Naive thymus-derived CD4-positive, alpha-beta T cell (primary cell): Measurements from ENCODE around the gene CRYBA4. TPM values are rescaled to one million over a fixed set of nuclear protein-coding genes. Genes with fewer than 3 reads are reported as not detected.

Experiments
- ATAC-seq: fragments of 150-1000 bp; cut with Tn5 transposase; 2 replicates; pipeline ENCODE4 v1.10.0; 2021; ENCODE audit warnings: mild to moderate bottlenecking, moderate library complexity
- CTCF ChIA-PET: fragments of 350-600 bp; sonication (Branson Sonifier 250); formaldehyde crosslinking; loops from one replicate; lab custom pipeline; 2021; ENCODE audit warnings: antibody characterized with exemption; lab: Charles Lee
- POLR2A ChIA-PET: fragments of 350-600 bp; sonication (Branson Sonifier 250); formaldehyde crosslinking; loops from one replicate; lab custom pipeline; 2021; ENCODE audit warnings: antibody characterized with exemption, inconsistent platforms; lab: Charles Lee
- DNase-seq, 9 donors: peaks; one replicate each; pipeline versions ENCODE4 v3.0.0 to v3.0.0-alpha.2; 2020 to 2022; ENCODE audit warnings: mixed read lengths in 1 of 9
- H3K27ac ChIP-seq: one replicate; pipeline ENCODE4 v1.7.0; 2013; ENCODE audit warnings: mild to moderate bottlenecking, low read depth, low read length, moderate library complexity
- H3K27me3 ChIP-seq, 2 donors: one replicate each; pipeline ENCODE4 v1.7.0; 2013; ENCODE audit warnings: low read length in 2 of 2, mild to moderate bottlenecking in 2 of 2, moderate library complexity in 2 of 2; ENCODE audit not compliant: control insufficient read depth in 2 of 2, insufficient read depth in 2 of 2
- H3K36me3 ChIP-seq, 3 experiments: 1 replicate in 2 of 3; 2 replicates in 1 of 3; pipeline ENCODE4 v1.7.0; 2013; ENCODE audit warnings: low read length in 3 of 3, mild to moderate bottlenecking in 3 of 3, moderate library complexity in 1 of 3; ENCODE audit not compliant: insufficient read depth in 3 of 3, control insufficient read depth in 2 of 3
- H3K4me1 ChIP-seq, 2 donors: one replicate each; pipeline ENCODE4 v1.7.0; 2013; ENCODE audit warnings: low read length in 2 of 2, mild to moderate bottlenecking in 2 of 2, moderate library complexity in 1 of 2; ENCODE audit not compliant: control insufficient read depth in 2 of 2, insufficient read depth in 2 of 2
- H3K4me3 ChIP-seq: 2 replicates; pipeline ENCODE4 v1.7.0; 2013; ENCODE audit warnings: mild to moderate bottlenecking, low read length
- H3K9me3 ChIP-seq, 3 experiments: 1 replicate in 2 of 3; 2 replicates in 1 of 3; pipeline ENCODE4 v1.7.0; 2013; ENCODE audit warnings: low read length in 3 of 3; ENCODE audit not compliant: control insufficient read depth in 2 of 3
- H3K27ac Mint-ChIP-seq, 9 donors: one replicate each; pipeline ENCODE4 v1.8.0; 2020 to 2022; ENCODE audit warnings: mixed read lengths in 9 of 9, mild to moderate bottlenecking in 8 of 9, moderate library complexity in 5 of 9, inconsistent platforms in 2 of 9
- H3K27me3 Mint-ChIP-seq, 5 donors: one replicate each; pipeline ENCODE4 v1.8.0; 2021 to 2022; ENCODE audit warnings: mixed read lengths in 5 of 5, mild to moderate bottlenecking in 1 of 5
- H3K36me3 Mint-ChIP-seq, 5 donors: one replicate each; pipeline ENCODE4 v1.8.0; 2020 to 2022; ENCODE audit warnings: mixed read lengths in 5 of 5, mild to moderate bottlenecking in 3 of 5, inconsistent platforms in 1 of 5
- H3K4me1 Mint-ChIP-seq, 7 donors: one replicate each; pipeline ENCODE4 v1.8.0; 2020 to 2022; ENCODE audit warnings: mixed read lengths in 7 of 7, mild to moderate bottlenecking in 3 of 7, inconsistent platforms in 1 of 7
- H3K4me3 Mint-ChIP-seq, 10 donors: one replicate each; pipeline ENCODE4 v1.8.0; 2020 to 2022; ENCODE audit warnings: mild to moderate bottlenecking in 10 of 10, mixed read lengths in 10 of 10, moderate library complexity in 6 of 10, inconsistent platforms in 2 of 10
- H3K9me3 Mint-ChIP-seq, 11 donors: one replicate each; pipeline ENCODE4 v1.8.0; 2020 to 2022; ENCODE audit warnings: mixed read lengths in 11 of 11, mild to moderate bottlenecking in 4 of 11, inconsistent platforms in 1 of 11, moderate library complexity in 1 of 11
- intact Hi-C, 2 donors: fragments of 100-400 bp; cut with micrococcal nuclease; formaldehyde crosslinking; loops; one replicate each; pipeline ENCODE4 v1.15.1; 2023
- polyA plus RNA-seq, 2 donors: library from polyadenylated mRNA; unstranded; fragments of 300-500 nt; fragmentation: Illumina TruSeq; gene quantifications; one replicate each; pipeline ENCODE4 v1.2.3, GENCODE V29; 2021
- total RNA-seq, 6 experiments: library from RNA in 5 of 6; stranded (reverse) in 5 of 6; gene quantifications; 1 replicate in 5 of 6; 2 replicates in 1 of 6; pipeline ENCODE4 v1.2.3 and lab custom pipeline; 2021 to 2026

The CRYBA4 gene
- total and polyA plus RNA-seq, 7 experiments from 2014 or later: not detected

DNA sequence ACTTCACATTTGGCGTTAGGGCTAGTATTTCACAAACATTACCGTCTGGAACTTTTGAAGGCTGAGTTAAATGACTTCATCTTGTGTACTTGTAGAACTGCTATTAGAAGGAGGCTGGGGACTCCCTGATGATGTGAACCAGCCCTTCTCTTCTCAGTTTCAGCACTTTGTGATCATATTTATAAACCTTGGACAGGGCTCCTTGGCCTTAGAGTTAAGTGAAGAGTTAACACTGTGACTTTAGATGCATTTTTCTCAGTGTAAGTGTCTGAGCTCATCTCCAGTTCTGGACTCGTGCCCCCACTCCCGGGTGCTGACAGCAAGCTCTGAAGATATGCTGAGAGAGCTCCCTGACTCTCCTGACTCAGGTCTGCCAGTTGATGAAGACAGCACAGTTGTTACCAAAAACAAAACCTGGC lies 44.1 kb downstream of the CRYBA4 start:
- peak overlapping the region in 1 of 10 donors; percentile 83 for H3K4me3 Mint-ChIP-seq
- Histone ChIP-seq H3K4me1 (peaks cover 22 to 34% of the 10 kb centered on the region in 2 donors), H3K9me3 (no peaks in the 10 kb centered on the region), H3K4me3 (no peak overlapping the region), H3K27ac (no peak overlapping the region), H3K27me3 (no peaks in the 10 kb centered on the region), H3K36me3 (no peaks in the 10 kb centered on the region)
- POLR2A ChIA-PET: interaction anchor here (0.8 to 2.5 kb wide), 7 partner anchors 8 to 386 kb away, joined by 3 to 11 read pairs (median 3); partner anchors contain the start of genes HPS4, SRRD and TFIP11
- H3K4me1 Mint-ChIP-seq: peaks cover 17 to 73% (median 30%) of the 10 kb centered on the region in 7 donors
- intact Hi-C loops: loop anchor here (1.0 kb wide), 3 partner anchors 103 to 268 kb away; no protein-coding TSS in a partner anchor
- H3K27me3 Mint-ChIP-seq: no peaks in the 10 kb centered on the region
- DNase-seq (no peak), ATAC-seq (no peak)
- CTCF ChIA-PET: interaction anchor here (0.9 to 4.0 kb wide), 8 partner anchors 8 to 182 kb away, joined by 3 to 20 read pairs (median 4); partner anchors contain the start of genes HPS4, MIAT and SRRD
- peak overlapping the region in 6 of 9 donors; percentile 21 to 92 (median 74) for H3K27ac Mint-ChIP-seq
- peaks cover 0 to 32% (median 0%) of the 10 kb centered on the region in 5 donors for H3K36me3 Mint-ChIP-seq
- H3K9me3 Mint-ChIP-seq: no peaks in the 10 kb centered on the region

DNA sequence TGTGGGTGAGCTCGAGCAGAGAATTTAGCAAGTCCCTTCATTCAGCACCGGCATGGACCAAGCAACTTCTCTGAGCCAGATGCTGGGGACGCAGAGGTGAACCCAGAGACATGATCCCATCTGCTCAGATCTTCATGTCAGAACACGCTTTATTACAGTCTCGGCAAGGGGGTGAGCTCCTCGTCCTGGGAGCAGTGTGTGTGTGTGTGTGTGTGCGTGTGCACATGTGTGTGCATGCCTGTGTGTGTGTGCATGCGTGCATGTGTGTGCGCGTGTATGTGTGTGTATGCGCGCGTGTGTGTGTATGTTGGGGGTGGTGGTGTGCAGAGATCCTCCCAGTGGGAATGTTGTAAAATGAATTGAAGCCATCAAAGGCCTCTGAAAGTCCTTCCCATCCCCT lies 45.4 kb downstream of the CRYBA4 start:
- H3K9me3 Mint-ChIP-seq: no peaks in the 10 kb centered on the region
- intact Hi-C loops: no loop called here
- CTCF ChIA-PET: interaction anchor here (1.7 kb wide), 1 partner anchor 12 kb away, joined by 5 read pairs; no protein-coding TSS in a partner anchor
- peaks cover 28 to 77% (median 43%) of the 10 kb centered on the region in 7 donors for H3K4me1 Mint-ChIP-seq
- H3K4me3 Mint-ChIP-seq: peak overlapping the region in 1 of 10 donors; percentile 29
- Histone ChIP-seq H3K4me1 (peaks cover 35 to 46% of the 10 kb centered on the region in 2 donors), H3K27ac (no peak overlapping the region), H3K9me3 (no peaks in the 10 kb centered on the region), H3K36me3 (no peaks in the 10 kb centered on the region), H3K27me3 (no peaks in the 10 kb centered on the region), H3K4me3 (no peak overlapping the region)
- POLR2A ChIA-PET: interaction anchor here (2.0 kb wide), 1 partner anchor 17 kb away, joined by 5 read pairs; no protein-coding TSS in a partner anchor
- ATAC-seq: no peak
- no peak for DNase-seq
- H3K27ac Mint-ChIP-seq: peak overlapping the region in 1 of 9 donors; percentile 28
- peaks cover 0 to 29% (median 0%) of the 10 kb centered on the region in 5 donors for H3K36me3 Mint-ChIP-seq
- no peaks in the 10 kb centered on the region for H3K27me3 Mint-ChIP-seq

DNA sequence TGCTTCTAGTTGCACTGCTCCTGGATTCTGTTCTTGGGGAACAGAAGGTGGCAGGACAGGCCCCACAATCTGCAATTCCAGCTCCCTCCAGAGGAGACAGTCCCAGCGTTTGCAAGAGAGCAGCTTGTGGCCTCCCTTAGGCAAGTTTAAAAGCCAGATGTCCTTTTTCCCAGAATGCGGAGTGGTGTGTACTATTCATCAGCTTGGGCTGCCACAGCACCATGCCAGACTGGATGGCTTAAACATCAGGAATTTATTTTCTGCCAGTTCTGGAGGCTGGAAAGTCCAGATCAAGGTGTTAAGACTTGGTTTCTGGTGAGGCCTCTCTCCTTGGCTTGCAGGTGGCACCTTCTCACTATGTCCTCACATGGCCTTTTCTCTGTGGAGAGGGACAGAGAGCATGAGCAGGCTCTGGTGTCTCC lies 47.3 kb downstream of the CRYBA4 start:
- intact Hi-C loops: no loop called here
- POLR2A ChIA-PET: interaction anchor here (0.6 kb wide), 1 partner anchor 86 kb away, joined by 3 read pairs; no protein-coding TSS in a partner anchor
- peak overlapping the region in 1 of 10 donors; percentile 58 for H3K4me3 Mint-ChIP-seq
- H3K27ac Mint-ChIP-seq: peak overlapping the region in 5 of 9 donors; percentile 20 to 100 (median 70)
- CTCF ChIA-PET: no interaction called here
- peaks cover 46 to 49% of the 10 kb centered on the region in 2 donors for H3K4me1 ChIP-seq
- no peaks in the 10 kb centered on the region for H3K9me3 ChIP-seq
- no peaks in the 10 kb centered on the region for H3K27me3 ChIP-seq
- H3K36me3 ChIP-seq: no peaks in the 10 kb centered on the region
- no peak overlapping the region for H3K27ac ChIP-seq
- H3K9me3 Mint-ChIP-seq: peaks cover 0 to 4% (median 0%) of the 10 kb centered on the region in 11 donors
- peaks cover 0 to 30% (median 0%) of the 10 kb centered on the region in 5 donors for H3K36me3 Mint-ChIP-seq
- peaks cover 41 to 76% (median 59%) of the 10 kb centered on the region in 7 donors for H3K4me1 Mint-ChIP-seq
- ATAC-seq (no peak), DNase-seq (no peak)
- peaks cover 0 to 5% (median 0%) of the 10 kb centered on the region in 5 donors for H3K27me3 Mint-ChIP-seq
- H3K4me3 ChIP-seq: no peak overlapping the region

DNA sequence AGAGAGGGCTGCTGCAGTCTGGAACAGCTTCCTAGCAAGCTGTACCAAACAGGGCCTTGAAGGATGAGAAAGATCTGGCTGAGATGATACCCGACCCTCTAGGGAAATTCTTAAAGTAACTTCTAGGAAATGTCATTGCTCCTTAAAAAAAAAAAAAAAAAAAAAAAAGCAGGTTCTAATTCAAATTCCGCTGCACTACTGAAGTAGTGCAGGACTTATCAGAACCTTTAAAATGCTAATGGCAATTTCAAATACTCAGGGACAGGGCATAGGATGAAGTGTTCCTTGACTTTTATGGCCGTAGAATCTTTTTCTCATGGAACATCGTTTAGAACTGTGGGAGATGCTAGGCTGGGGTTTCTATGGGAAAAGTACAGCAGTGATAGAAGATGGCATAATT lies 48.7 kb downstream of the CRYBA4 start:
- CTCF ChIA-PET: interaction anchor here (0.6 to 0.7 kb wide), 3 partner anchors 10 to 78 kb away, joined by 3 to 6 read pairs (median 3); no protein-coding TSS in a partner anchor

DNA sequence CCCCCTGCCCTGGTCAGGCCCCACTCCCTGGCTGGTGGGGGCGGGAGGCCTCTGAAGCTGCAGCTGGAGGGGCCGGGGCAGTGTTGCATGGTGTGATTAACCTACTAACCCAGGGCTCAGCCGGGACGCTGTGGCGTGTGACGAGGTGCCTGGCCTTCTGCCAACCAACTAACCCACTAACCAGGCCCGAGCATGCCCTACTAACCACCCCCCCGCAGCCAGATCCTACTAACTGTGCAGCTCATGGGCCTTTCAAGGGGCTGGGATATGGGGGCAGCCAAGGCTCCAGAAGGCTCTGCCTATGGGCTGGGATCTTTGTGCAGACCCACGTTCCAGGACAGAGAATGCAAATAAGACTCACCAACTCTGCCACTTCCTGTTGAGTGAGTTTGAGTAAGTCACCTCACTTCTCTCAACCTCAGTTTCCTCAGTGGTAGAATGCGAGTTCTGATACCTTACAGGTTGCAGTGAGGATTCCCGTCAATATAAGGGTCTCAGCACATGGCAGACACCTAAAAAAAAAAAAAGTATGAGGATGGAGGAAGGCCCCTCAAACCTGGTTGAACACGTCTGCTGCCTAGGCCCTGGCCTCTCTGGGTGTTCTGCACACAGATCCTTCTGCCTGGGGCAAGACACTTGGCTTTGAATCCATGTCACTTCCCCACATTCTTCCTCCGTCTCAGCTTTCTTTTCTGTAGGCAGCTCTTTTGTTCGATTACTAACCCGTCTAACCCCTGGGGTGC lies 49.7 kb downstream of the CRYBA4 start:
- peaks cover 0 to 46% (median 11%) of the 10 kb centered on the region in 5 donors for H3K36me3 Mint-ChIP-seq
- H3K4me3 Mint-ChIP-seq: peak overlapping the region; percentile 88 to 98 (median 97)
- ChIA-PET POLR2A (interaction anchor here (0.6 to 6.0 kb wide), 6 partner anchors 11 to 1247 kb away, joined by 4 to 54 read pairs (median 6); partner anchors contain the start of genes HPS4, MIAT, PITPNB and SRRD), CTCF (no interaction called here)
- peak overlapping the region; percentile 95 to 100 (median 99) for H3K27ac Mint-ChIP-seq
- Histone ChIP-seq H3K36me3 (peaks cover 0 to 3% (median 0%) of the 10 kb centered on the region in 3 experiments), H3K4me3 (peak overlapping the region; percentile 63), H3K27me3 (no peaks in the 10 kb centered on the region), H3K9me3 (no peaks in the 10 kb centered on the region), H3K4me1 (peaks cover 56 to 64% of the 10 kb centered on the region in 2 donors), H3K27ac (peak overlapping the region; percentile 93)
- intact Hi-C loops: loop anchor here (1.0 to 10.0 kb wide), 15 partner anchors 14 to 1773 kb away; partner anchors contain the start of genes HPS4 (in 2 of the 2), MIAT (in 2 of the 2), SRRD (in 2 of the 2) and TFIP11 (in 2 of the 2)
- ATAC-seq: peak; percentile 23
- peaks cover 56 to 81% (median 76%) of the 10 kb centered on the region in 7 donors for H3K4me1 Mint-ChIP-seq
- DNase-seq: peak; percentile 43 to 63 (median 57)
- H3K27me3 Mint-ChIP-seq: peaks cover 0 to 5% (median 0%) of the 10 kb centered on the region in 5 donors
- peaks cover 0 to 4% (median 0%) of the 10 kb centered on the region in 11 donors for H3K9me3 Mint-ChIP-seq

More for the DNA sequence above, 48.7 kb downstream of the CRYBA4 start:
- H3K9me3 ChIP-seq: no peaks in the 10 kb centered on the region
- Mint-ChIP-seq H3K27me3 (peaks cover 0 to 5% (median 0%) of the 10 kb centered on the region in 5 donors), H3K9me3 (peaks cover 0 to 4% (median 0%) of the 10 kb centered on the region in 11 donors), H3K4me1 (peaks cover 48 to 76% (median 69%) of the 10 kb centered on the region in 7 donors), H3K36me3 (peaks cover 0 to 37% (median 10%) of the 10 kb centered on the region in 5 donors), H3K27ac (peak overlapping the region; percentile 95 to 100 (median 99)), H3K4me3 (peak overlapping the region; percentile 56 to 97 (median 94))
- POLR2A ChIA-PET: interaction anchor here (0.6 to 3.5 kb wide), 4 partner anchors 10 to 159 kb away, joined by 4 to 26 read pairs (median 4); partner anchors contain the start of gene TFIP11
- no peak for ATAC-seq
- H3K4me3 ChIP-seq: peak overlapping the region; percentile 63
- no peaks in the 10 kb centered on the region for H3K27me3 ChIP-seq
- no peaks in the 10 kb centered on the region for H3K36me3 ChIP-seq
- H3K27ac ChIP-seq: peak overlapping the region; percentile 93
- intact Hi-C loops: loop anchor here (5.0 to 10.0 kb wide), 3 partner anchors 308 to 1774 kb away; no protein-coding TSS in a partner anchor
- H3K4me1 ChIP-seq: peaks cover 51 to 55% of the 10 kb centered on the region in 2 donors
- no peak for DNase-seq
